Lower lobe of right lung (tissue), 2 donors: Measurements from ENCODE around the gene ATP6V1C2. TPM values are rescaled to one million over a fixed set of nuclear protein-coding genes. Genes with fewer than 3 reads are reported as not detected.

Experiments used
- ATAC-seq, 2 donors: fragments of 200-7000 bp; cut with Tn5 transposase; one replicate each; pipeline ENCODE4 v1.9.1; 2020 to 2022; ENCODE audit warnings: mild to moderate bottlenecking in 2 of 2, moderate library complexity in 2 of 2
- DNase-seq: peaks from one replicate; pipeline ENCODE4 v3.0.0-alpha.2; 2020
- H3K27ac ChIP-seq: fragments of 200-600 bp; one replicate; pipeline ENCODE4 v1.8.0; 2022
- H3K27me3 ChIP-seq: fragments of 200-600 bp; one replicate; pipeline ENCODE4 v1.8.0; 2022; ENCODE audit warnings: low read depth
- H3K36me3 ChIP-seq: fragments of 200-600 bp; one replicate; pipeline ENCODE4 v1.8.0; 2022; ENCODE audit warnings: mild to moderate bottlenecking
- H3K4me1 ChIP-seq: fragments of 200-600 bp; one replicate; pipeline ENCODE4 v1.8.0; 2022
- H3K4me3 ChIP-seq: fragments of 200-600 bp; one replicate; pipeline ENCODE4 v1.8.0; 2022; ENCODE audit warnings: mild to moderate bottlenecking
- H3K9me3 ChIP-seq: fragments of 200-600 bp; one replicate; pipeline ENCODE4 v1.8.0; 2022
- CTCF ChIP-seq: fragments of 200-600 bp; IDR thresholded peaks from one replicate; pipeline ENCODE4 v1.8.0; 2022; ENCODE audit warnings: antibody characterized with exemption, mild to moderate bottlenecking
- intact Hi-C: fragments of 100-400 bp; cut with DNase I; formaldehyde crosslinking; loops from one replicate; pipeline ENCODE4 v1.11.0; 2022
- long read RNA-seq: library from polyadenylated mRNA; unstranded; transcript quantifications from one replicate; pipeline ENCODE4 v2.0.0, GENCODE V29; 2021
- total RNA-seq: library from RNA; stranded (reverse); fragmentation: NEBNext Ultra II Directional; extraction: Animal tissue kit (Norgen Biotek cat#: 25700); gene quantifications from one replicate; pipeline ENCODE4 v1.2.1, GENCODE V29; 2021
- donor health status: DM: no; HTN: yes; CAD: no; lungs with severe emphysema.

The ATP6V1C2 gene, protein sequence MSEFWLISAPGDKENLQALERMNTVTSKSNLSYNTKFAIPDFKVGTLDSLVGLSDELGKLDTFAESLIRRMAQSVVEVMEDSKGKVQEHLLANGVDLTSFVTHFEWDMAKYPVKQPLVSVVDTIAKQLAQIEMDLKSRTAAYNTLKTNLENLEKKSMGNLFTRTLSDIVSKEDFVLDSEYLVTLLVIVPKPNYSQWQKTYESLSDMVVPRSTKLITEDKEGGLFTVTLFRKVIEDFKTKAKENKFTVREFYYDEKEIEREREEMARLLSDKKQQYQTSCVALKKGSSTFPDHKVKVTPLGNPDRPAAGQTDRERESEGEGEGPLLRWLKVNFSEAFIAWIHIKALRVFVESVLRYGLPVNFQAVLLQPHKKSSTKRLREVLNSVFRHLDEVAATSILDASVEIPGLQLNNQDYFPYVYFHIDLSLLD
- 1.7 TPM for total RNA-seq
- long read RNA-seq, partial matches to known transcripts, result 1 of 2 reads
- long read RNA-seq, other reads (novel, unspliced or antisense), result 1 of 2 reads

GRCh38 chr2:10721396-10722251, at the start of gene ATP6V1C2:
ATP6V1C2 (plus strand) TSS chr2:10721630; CDS start chr2:10722850, 1,220 bp downstream.
- peak; percentile 68 for DNase-seq

DNA sequence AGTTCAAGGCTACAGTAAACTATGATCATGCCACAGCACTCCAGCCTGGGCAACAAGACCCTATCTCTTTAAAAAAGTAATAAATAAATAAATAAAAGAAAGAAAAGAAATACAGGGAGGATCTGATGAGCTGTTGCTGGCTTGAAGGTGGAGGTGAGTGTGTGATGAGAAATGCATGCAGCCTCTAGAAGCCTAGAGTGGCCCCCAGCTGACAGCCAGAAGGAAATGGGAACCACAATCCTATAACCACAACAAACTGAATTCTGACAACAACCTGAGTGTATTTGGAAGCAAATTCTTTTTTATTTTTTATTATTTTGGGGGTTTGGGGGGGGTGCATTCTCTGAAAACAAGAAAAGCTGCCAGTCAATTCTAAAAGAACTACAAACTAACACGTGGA, 46.3 kb upstream of the ATP6V1C2 start:
- TF ChIP-seq CTCF, result no peak
- no peak for DNase-seq
- H3K9me3 ChIP-seq, result no peaks in the 10 kb centered on the region
- ATAC-seq, result no peak
- no peak overlapping the region for H3K4me3 ChIP-seq
- peaks cover 67% of the 10 kb centered on the region for H3K36me3 ChIP-seq
- no peak overlapping the region for H3K27ac ChIP-seq
- no peaks in the 10 kb centered on the region for H3K4me1 ChIP-seq
- intact Hi-C loops, result no loop called here
- no peaks in the 10 kb centered on the region for H3K27me3 ChIP-seq

More at GRCh38 chr2:10721396-10722251, at the start of gene ATP6V1C2:
- peaks cover 62% of the 10 kb centered on the region for H3K27me3 ChIP-seq
- intact Hi-C loops, result no loop called here
- no peaks in the 10 kb centered on the region for H3K36me3 ChIP-seq
- peaks cover 8% of the 10 kb centered on the region for H3K4me1 ChIP-seq
- H3K27ac ChIP-seq, result no peak within 1 kb of the TSS
- H3K4me3 ChIP-seq, result peak within 1 kb of the TSS; percentile 53
- no peak for TF ChIP-seq CTCF
- H3K9me3 ChIP-seq, result no peaks in the 10 kb centered on the region
- ATAC-seq, result peak; percentile 90 to 93

DNA sequence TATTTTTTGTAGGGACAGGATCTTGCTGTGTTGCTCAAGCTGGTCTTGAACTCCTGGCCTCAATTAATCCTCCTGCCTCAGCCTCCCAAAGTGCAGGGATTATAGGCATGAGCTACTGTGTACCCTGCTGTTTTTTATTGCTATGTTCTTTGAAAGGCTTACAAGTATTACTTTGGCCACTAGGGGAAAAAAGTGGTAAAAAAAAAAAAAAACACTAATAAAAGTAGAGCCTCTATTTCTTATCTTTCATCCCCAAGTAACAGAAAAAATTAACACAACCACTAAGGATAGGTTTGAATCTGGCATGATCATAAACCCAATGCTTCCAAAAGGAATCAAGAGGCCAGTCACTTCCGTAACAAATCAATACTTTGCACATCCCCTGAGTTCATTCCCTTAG, 43.2 kb upstream of the ATP6V1C2 start:
- intact Hi-C loops, result no loop called here
- no peak for DNase-seq
- H3K36me3 ChIP-seq, result peaks cover 78% of the 10 kb centered on the region

DNA sequence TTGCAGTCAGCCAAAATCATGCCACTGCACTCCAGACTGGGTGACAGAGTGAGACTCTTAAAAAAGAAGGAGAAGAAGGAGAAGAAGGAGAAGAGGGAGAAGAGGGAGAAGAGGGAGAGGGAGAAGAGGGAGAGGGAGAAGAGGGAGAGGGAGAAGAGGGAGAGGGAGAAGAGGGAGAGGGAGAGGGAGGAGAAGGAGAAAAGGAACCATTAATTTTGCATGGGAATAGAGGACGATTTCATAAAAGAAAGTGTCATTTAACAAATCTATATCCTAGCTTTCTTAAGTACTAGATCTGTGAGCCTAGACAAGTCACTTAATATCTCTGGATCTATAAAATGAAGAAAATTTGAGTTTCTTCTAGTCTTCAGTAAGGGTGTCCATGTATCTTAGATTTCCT, 41.2 kb upstream of the ATP6V1C2 start:
- intact Hi-C loops, result no loop called here
- ATAC-seq (no peak), DNase-seq (no peak)
- Histone ChIP-seq H3K9me3 (no peaks in the 10 kb centered on the region), H3K36me3 (peaks cover 73% of the 10 kb centered on the region), H3K4me3 (no peak overlapping the region), H3K27ac (no peak overlapping the region), H3K4me1 (no peaks in the 10 kb centered on the region), H3K27me3 (no peaks in the 10 kb centered on the region)
- TF ChIP-seq CTCF, result no peak

More for the DNA sequence above, 43.2 kb upstream of the ATP6V1C2 start:
- H3K4me3 ChIP-seq, result no peak overlapping the region
- H3K4me1 ChIP-seq, result no peaks in the 10 kb centered on the region
- H3K27ac ChIP-seq, result no peak overlapping the region
- no peaks in the 10 kb centered on the region for H3K9me3 ChIP-seq
- H3K27me3 ChIP-seq, result no peaks in the 10 kb centered on the region
- ATAC-seq, result no peak
- no peak for TF ChIP-seq CTCF

- ATAC-seq (no peak), DNase-seq (no peak)
- no peaks in the 10 kb centered on the region for H3K27me3 ChIP-seq
- intact Hi-C loops, result no loop called here
- no peak for TF ChIP-seq CTCF
- H3K27ac ChIP-seq, result no peak overlapping the region
- no peaks in the 10 kb centered on the region for H3K9me3 ChIP-seq
- no peak overlapping the region for H3K4me3 ChIP-seq
- peaks cover 71% of the 10 kb centered on the region for H3K36me3 ChIP-seq
- no peaks in the 10 kb centered on the region for H3K4me1 ChIP-seq
Measured at GRCh38 chr2:10680957-10681356, 40.5 kb upstream of the ATP6V1C2 start.
